HG02870 (cell line): ENCODE measurements around the gene WDFY4.

Experiments used
- ATAC-seq: cut with Tn5 transposase; IDR thresholded peaks from one replicate; pipeline ENCODE4 v1.9.1; 2021; ENCODE audit warnings: mild to moderate bottlenecking, moderate library complexity; ENCODE audit not compliant: unreplicated experiment

The WDFY4 gene

GRCh38 chr10:48934672-48935501 is 250.2 kb downstream of the WDFY4 start:
- no peak for ATAC-seq

- no peak for ATAC-seq
These were observed 250.9 kb downstream of the WDFY4 start for GRCh38 chr10:48935577-48935976.

DNA sequence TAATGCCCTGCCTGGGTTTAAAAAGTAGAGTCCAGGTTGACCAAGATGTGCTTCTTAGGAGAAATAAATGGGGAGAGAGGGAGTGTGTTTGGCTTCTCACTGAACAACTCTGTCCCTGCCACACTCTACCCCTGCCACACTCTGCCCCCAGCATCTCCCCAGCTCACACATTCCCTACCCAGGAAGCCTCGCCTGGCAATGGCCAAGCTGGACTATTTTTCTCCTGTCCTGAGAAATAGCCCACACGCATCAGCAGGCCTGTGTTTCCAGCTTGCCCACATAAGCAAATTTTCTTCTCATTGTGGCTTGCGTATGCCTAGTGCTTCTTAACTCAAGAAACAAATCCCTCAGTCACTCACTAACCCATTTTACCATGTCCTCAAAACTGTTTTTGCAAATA is 253.1 kb downstream of the WDFY4 start:
- ATAC-seq, result no peak

DNA sequence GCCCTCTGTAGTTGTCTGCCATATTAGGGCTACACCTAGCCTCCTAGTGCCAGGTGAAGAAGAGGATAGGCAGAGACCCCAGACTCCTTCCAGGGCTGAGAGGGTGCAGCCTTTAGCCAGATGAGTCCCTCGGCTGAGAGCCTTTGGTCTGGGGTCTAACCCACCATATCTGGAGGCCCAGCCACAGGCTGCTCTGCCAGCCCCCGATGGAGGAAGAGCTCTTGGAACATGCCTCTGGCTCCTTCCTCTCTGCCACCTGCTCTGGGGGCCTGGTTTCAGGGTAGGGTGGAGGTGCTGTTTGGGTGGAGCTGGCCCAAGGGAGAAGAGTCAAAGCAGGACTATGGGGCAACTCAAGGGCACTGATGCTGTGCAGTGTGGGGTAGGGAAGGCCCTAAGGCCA is 253.6 kb downstream of the WDFY4 start:
- no peak for ATAC-seq

GRCh38 chr10:48938990-48939536 is 254.4 kb downstream of the WDFY4 start:
- no peak for ATAC-seq

DNA sequence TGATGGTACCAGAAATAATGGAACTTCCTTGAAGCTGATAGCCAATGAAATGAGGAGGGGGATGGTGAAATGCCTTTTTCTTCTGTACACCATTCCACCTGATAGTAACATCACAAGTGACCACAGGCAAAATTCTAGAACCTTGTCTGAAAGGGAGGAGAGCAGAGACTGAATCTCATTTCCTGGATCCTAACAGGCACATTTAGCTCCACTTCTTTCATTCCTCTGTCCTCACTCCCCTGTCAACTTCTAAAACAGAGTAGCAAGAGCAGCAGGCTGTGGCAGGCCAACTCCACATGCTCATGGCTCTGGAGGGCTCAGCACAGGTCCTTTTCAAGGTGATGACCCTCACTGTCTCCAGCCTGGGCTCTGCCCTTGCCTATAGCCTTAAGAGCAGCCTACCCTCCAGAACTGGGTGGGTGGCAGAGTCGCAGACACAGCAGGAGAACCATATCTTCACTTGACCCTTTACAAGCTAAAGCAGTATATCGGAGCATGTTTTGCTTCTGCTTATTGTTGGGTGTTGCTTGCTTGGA is 255.2 kb downstream of the WDFY4 start, which contains the start of gene LRRC18:
TSS of gene LRRC18 (minus strand) at position 51 of the 536 bp plus-strand sequence. CDS start 25,685 bp downstream, outside the sequence.
- ATAC-seq, result no peak

- no peak for ATAC-seq
These were observed 255.7 kb downstream of the WDFY4 start for GRCh38 chr10:48940372-48940771.

DNA sequence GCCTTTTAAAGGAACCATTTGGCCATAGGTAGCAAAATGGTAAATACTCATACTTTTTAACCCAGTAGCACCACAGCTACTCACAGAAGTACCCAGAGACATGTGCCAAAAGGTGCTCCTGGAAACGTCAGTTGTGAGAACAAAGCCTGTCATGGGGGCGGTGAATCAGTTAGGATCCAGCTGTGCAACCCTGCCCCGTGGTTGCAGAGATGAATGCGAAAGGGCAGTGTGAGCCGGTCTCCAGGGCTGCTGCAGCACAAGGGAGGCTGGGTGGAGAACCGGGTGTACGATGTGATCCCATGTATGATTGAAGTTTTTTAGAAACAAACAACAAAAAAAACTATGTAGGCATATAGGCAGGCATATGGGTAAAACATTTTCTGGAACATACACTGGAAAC is 256.3 kb downstream of the WDFY4 start:
- ATAC-seq, result no peak

- ATAC-seq, result no peak
These were observed 256.9 kb downstream of the WDFY4 start for GRCh38 chr10:48941427-48942075.

DNA sequence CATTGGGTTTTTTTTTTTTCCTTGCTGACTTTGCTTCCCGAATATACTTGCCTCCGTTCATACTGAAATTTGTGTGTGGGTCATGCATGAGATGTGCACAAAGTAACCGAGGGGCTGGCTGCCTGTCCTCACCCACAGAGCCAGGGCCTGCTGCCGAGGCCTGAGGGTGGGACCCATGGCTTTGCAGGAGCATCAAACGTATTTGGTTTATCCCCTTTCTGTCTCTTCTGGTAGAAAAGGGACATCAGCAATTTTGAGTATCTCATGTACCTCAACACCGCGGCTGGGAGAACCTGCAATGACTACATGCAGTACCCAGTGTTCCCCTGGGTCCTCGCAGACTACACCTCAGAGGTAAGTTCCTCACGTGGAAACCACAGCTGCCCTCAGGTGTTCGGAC is 258.4 kb downstream of the WDFY4 start:
- no peak for ATAC-seq

- ATAC-seq, result no peak
These were observed 259.5 kb downstream of the WDFY4 start for GRCh38 chr10:48944171-48944570.

DNA sequence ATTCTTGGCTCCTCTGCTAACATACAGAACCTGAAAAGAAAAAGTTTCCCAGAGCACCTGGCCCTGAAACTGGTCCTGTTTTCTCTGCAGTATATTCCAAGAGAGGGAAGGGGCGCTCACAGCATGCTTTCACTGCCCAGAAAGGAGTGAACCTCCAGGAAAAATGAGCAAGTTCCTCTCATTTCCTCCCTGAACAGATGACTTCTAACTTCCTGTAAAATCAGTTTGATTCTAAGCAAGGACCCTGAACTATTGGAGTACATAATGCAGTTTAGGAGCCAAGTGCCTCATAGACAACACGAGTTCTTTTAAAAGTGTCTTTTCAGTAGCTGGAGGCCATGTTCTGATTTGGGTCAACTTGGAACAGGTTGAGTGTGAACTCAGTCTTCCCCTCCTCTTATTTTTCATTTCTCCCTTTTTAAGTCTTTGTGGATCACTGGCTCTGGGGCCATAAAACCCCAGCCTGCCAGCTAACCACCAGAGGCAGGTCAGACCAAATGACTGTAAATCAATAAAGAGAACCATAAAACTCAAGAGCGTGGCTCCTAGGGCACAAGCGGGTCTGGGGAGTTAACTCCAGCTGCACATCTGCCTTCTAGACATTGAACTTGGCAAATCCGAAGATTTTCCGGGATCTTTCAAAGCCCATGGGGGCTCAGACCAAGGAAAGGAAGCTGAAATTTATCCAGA is 260.9 kb downstream of the WDFY4 start:
- no peak for ATAC-seq

- ATAC-seq, result no peak
These were observed 261.7 kb downstream of the WDFY4 start for GRCh38 chr10:48946332-48946731.

- no peak for ATAC-seq
These were observed 262.3 kb downstream of the WDFY4 start for GRCh38 chr10:48946891-48947500.

DNA sequence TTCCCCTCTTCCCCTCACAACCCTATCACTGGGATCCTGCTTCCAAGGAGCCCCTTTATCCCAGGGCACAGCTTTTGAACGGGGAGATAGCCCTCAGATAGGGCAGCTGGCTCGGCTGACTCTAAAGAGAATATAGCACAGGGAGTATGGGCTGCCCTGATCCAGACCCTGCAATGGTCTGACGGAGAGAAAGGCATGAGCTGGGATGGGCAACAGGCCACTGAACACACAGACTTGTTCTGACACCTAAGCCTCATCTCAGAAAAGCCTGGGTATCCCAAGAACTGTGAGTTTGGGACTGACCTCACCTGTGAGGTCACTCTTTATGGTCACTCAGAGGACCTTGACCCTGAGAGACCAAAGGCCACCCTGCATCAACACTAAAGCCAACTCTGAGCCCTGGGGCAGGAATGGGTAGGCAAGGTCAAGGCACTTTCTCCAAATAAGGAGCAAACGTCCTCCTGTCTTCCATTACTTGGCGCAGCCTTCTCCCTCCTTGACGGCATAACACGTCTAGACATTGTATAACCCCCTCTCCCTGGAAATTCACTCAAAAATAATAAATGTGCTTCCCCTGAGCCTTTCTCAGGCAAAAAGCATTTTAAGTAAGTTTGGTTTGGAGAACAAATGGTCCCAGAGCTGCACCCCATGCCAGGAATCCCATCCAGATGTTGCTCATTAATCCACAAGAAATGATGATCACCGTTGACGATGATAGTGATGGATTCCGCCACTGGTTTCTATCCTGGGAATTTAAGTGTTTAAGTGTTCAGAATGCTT is 263.2 kb downstream of the WDFY4 start:
- ATAC-seq, result no peak

DNA sequence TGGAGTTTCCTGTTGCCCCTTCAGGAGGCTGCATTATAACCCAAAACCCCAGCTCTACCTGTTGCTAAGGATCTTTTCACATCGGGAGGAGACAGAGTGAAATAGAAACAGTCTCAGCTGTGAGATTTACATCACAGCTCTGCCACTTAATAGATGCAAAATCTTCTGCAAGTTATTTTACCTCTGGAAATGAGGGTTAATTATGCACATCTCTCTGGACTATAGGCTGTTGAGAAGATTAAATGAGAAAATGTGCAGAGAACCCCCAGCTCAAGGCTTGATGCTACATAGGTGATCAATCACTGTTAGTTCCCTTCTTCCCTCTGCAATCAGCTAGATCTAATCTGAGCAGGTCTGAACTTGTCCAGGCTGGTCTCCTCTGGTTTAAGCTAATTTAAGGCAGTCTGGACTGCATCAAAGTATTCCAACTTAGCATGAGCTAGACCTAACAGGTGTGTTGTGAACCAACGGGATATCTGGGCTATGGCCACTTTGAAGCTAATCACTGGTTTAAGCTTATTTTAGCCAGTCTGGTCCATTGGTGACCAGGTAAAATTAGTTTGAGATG is 263.9 kb downstream of the WDFY4 start:
- no peak for ATAC-seq

GRCh38 chr10:48951707-48952106 is 267.0 kb downstream of the WDFY4 start:
- no peak for ATAC-seq

- ATAC-seq, result no peak
These were observed 272.9 kb downstream of the WDFY4 start for GRCh38 chr10:48957361-48958151.
